GM21619 (cell line): ENCODE results near the gene ARHGAP1.

Source experiments
- ATAC-seq: cut with Tn5 transposase; IDR thresholded peaks from one replicate; pipeline ENCODE4 v1.9.1; 2021; ENCODE audit not compliant: unreplicated experiment

The ARHGAP1 gene

DNA sequence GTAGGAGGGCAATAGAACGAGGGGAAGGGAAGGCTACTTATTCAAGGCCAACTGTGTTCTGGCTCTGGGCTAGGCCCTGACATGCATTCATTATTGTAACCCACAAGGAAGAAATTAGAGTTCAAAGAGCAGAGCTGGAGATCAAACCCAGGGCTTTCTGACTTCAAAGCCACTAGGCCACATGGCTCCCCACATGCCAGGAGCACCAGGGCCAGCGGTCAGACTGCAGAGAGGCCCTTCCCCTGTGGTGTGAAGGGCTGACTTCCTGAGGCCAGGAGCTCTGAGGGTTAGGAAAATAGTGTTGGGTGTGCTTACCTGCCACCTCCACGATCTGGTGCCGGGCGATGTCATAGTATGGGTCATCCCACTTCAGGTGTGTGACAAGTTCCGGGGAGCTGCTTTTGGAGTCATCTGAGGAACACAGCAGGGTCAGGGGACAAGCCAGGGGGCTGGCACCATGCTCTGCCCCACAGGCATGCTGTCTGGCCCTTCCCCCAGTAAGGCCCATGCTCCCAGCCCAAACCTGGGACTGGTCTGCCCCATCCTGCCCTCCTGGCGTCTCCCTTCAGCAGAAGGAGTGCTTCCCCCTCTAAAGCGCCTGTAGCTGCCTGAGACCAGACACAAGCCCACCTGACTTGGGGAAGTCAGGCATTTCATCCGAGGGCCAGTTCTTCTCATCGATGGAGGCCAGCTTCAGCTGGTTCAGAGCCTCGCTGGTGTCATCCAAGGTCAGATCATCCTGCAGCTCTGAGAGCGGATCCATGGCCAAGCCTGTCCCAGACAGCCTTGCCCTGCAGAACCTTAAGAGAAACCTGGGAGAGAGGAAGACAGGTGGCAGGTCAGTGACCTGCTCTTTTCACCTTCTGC, 4.8 kb downstream of the ARHGAP1 start:
- ATAC-seq: no peak

DNA sequence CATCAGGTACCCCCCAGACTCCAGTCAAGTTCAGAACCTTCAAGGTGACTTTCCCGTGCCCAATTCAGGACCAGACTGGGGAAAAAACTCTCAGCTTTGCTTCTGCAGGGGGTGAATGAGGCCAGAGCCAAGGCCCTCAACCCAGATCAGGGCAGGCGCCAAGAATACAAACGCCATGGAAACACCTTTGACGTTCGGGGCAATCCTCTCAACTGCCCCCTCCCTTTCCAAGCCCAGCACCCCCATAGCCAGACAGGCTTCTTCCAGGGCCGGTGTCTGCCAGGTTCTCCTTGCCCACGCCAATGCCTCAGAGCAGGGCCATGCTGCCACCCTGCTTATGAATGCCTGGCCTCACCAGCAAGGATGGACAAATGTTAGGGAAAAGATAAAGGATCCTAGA, 5.8 kb downstream of the ARHGAP1 start:
- no peak for ATAC-seq

DNA sequence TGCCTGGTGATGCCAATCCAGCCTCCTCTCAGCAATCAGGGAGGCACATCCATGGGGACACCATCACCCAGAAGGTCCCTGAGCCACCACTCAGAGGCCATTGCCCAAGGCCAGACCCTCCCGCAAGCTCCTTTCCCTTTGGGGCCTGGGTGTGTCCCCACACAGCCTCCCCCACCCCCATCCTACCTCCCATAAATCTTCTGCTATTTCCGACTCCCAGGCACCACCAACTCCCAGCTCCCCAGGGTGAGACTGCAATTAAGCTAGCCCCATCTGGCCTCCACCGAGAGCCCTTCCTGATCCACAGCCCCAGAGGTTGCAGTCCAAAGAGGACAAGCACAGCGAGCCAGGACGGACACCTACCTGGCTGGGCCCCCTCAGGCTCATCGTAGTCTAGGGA, 6.3 kb downstream of the ARHGAP1 start:
- ATAC-seq: no peak

DNA sequence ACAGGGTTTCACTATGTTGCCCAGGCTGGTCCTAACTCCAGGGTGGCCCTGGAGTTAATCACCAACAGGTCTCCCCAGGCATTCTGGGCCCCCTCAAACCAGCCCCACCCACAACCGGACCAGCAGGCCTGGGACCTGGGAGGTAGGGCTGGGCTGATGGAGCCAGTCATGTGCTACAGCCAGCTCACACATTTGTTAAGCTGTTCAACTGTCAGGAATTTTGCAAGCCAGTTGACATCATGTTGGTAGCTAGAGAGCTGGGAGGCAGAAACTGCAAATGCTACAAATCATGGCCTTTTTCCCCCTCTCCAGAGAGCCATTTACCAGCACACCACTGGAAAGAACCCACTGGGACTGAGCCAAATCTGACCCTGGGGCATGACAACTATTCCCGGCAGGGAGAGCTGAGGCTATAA, 6.8 kb downstream of the ARHGAP1 start:
- ATAC-seq: no peak

DNA sequence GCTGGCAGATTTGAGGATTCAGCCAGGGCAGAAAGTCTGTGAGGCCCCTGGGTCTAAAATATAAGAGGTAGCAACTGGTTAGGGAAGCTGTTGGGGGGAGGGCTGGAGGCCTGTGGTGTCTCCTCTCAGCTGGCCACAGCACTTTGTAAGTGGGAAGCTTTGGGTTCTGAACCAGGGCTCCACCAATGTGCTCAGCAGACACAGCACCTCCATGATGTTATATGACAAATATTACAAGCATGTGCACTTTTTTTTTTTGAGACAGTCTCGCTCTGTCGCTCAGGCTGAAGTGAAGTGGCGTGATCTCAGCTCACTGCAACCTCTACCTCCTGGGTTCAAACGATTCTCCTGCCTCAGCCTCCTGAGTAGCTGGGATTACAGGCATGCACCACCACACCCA, 8.0 kb downstream of the ARHGAP1 start:
- ATAC-seq: no peak

DNA sequence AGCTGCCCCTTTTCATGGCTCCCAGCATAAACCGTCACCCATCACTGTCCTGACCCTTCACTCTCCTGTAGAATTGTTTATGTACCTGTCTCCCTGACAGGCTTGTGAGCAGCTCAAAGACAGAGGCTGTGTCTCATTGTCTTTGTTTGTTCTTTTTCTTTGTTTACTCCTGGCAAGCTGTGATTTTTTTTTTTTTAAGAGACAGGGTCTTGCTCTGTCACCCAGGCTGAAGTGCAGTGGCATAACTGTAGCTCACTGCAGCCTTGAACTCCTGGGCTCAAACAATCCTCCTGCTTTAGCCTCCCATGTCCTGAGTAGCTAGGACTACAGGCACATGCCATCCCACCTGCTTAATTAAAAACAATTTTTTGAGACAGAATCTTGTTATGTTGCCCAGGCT, 9.7 kb downstream of the ARHGAP1 start:
- no peak for ATAC-seq

DNA sequence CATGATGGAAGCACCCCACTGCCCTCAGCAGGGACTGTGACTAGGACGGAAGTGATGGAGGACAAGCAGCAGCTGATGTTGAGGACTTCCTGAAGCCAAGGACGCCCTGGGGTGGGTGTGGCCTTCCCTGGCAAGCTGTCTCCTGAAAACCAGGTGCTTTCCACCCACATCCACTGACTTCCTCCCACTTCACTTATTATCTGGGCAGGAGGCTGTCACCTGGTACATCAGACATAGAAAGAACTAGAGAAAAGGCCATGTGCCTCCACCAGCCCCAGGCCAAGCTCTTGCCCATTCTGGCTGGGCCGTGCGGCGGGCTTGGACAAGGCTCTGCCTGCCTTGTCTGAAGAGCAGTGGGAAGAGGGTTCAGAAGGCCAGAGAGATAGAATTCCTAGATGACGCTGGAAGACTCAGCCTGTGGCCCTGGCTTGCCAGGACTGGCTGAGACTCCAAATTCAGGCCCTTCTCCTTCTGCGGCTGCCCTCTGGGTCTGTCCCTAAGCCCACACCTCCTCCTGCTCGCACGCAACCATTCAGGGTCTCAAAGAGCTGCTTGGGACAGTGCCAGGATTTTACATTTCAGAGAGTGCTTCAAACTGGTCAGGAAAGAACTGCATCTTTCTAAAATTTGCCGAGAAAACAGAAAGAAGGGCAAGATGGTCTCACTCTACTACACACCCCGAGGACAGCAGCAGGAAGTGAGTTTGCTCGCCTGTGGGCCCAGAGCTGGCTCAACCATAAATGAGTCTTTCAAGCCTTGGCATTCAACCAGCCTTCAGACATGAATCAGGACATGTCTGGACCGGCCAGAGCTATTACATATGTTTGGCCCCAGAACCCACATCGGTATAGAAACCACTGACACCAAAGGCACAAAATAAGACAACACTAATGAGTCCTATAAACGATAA, 13.3 kb downstream of the ARHGAP1 start:
- no peak for ATAC-seq

DNA sequence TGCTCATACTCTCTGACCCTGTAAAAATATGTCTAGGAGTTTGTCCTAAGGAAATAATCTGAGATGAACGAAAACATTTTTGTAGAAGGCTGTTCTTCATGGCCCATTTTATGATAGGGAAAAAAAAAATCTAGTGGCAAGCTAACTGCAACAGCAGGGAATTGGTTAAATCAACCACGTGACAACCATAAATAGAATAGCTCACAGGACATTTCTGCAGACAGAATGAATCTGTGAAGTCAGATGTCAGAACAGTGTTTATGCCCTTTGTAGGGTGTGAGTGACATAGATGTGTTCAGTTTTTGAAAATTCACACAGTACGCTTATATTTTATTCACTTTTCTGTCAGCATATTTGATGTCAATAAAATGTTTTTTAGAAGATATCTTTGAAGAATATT, 16.1 kb downstream of the ARHGAP1 start:
- no peak for ATAC-seq

DNA sequence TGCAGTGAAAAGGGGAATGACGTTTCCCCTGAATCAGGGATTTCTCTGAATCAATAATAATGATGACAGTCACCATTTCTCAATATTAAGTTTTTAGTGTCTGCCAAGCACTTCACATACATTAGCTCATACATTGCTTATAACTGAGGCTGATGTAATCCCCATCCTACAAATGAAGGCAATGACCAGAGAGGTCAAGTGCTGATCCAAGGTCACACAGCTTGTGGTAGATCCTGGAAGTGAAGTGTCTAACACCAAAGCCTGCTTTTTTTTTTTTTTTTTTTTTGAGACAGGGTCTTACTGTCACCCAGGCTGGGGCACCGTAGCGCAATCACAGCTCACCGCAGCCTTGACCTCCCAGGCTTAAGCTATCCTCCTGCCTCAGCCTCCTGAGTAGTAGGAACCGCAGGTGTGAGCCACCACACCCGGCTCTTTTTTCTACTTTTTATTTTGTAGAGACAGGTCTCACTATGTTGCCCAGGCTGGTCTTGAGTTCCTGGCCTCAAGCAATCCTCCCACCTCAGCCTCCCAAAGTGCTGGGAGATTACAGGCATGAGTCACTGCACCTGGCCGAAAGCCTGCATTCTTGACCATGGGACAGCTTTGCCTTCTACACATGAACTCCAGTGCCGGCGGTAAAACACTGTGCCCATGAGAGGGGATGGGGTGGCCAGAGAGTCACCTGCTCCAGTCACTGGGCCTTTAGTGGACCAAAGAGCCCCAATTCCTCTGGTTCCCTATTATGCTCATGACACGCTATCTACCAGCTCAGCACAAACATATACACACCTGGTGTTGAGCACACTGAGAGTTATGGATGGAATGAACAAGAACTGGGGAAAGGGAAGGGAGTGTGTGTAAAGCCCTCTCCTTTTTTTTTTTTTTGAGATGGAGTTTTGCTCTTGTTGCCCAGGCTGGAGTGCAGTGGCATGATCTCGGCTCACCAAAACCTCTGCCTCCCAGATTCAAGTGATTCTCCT, 17.4 kb downstream of the ARHGAP1 start:
- no peak for ATAC-seq

DNA sequence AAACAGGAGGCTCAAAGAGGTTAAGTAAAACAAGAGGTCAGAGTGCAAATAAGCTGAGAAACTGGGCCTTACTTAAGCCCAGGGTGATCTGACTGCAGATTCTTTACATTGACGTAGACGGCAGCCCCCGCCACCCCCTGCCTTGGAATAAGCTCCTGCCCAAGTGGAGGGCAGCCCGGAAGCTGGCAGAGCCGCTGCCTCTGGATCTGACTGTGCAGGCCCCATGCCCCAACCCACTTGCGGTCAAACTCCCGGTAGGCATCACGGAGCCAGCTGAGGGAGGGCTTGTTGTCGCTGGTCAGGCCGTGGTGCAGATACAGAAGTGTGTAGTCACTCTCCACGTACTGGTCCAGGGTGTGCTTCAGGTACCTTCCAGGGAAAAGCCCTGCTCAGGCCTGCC, 18.6 kb downstream of the ARHGAP1 start:
- ATAC-seq: no peak

DNA sequence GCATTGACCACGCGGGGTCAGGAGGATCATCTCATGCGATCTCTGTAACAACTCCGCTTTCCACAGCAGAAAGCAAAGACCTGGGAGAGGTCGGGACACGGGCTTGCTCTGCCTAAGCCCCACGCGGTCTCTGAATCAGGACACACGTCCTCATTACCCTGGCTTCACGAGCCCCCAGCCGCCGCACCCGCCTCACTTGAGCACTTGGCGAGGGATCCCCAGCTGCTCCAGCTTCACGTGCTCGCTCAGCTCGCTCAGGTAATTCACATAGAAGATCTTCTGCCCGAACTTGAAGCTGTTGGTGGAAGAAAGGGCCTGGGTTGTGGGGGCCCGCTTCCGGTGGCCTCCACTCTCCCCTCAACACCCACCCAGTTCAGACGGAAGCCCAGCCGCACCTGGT, 19.6 kb downstream of the ARHGAP1 start:
- no peak for ATAC-seq

DNA sequence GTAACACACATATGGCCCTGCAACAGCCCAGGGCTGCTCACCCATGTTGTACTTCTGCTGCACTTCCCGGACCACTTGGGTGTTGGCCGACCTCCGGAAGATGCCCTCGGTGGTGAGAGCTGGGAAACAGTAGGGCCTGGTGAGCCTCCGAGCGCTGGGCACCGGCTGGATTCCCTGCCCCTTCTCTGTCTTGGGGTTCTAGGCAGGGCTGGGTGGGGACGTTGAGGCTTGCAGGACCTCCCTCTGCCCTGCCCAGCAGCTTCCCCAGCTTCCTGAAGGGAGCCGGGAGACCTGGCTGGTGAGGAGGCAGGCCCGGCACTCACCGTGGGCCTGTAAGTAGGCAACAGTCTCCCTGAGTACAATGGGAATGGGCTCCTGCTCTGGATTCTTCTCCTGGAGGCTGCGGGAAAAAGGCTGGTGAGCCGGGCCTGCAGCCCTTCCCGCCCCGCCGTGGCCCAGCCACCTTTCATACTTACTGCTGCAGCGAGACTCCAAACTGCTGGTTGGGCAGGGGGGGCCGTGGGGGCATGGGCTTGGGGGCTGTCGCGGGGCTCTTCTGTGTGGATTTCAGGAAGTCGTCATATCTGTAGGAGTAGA, 20.2 kb downstream of the ARHGAP1 start:
- ATAC-seq: no peak

DNA sequence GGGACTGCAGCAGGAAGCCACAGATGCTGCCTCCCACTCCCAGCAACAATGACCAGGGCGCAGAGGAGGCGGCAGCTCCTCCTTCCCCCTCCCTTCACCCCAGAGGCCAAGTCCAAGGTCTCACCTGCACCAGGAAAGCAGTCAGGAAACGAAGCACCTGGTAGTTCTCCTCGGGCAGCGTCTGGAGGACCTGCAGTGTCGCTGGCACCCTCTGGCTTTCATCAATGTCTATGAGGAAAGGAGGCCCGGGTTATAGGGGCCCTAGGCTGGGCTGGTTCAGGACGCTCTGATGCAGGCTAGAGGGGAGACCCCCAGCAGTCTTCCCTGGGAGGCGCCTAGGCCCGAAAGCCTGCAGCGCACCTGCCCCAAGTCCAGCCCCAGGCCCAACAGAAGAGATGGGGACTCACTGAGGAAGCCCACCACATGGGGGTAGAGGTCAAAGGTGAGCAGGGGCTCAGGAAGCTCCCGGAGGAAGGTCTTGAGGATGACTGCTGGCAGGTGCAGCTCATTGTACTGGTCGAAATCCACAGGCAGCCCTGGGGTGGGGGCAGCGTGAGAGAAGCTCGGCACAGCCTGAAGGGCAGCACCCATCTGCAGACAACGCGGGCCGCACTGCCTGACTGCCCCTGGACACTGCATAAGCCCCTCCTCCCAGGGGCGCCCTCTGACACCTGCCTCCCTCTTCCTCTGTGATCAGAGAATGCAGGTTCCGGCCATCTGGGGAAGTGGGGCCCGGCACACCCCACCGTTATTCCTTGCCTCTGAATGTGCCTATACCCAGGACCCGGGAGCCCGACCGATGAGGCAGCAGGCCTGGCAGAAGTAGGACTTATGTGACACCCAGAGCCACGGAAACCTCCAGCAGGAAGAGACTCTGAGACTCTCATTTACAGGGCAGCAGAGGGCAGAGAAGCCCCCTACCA, 20.9 kb downstream of the ARHGAP1 start:
- ATAC-seq: no peak

DNA sequence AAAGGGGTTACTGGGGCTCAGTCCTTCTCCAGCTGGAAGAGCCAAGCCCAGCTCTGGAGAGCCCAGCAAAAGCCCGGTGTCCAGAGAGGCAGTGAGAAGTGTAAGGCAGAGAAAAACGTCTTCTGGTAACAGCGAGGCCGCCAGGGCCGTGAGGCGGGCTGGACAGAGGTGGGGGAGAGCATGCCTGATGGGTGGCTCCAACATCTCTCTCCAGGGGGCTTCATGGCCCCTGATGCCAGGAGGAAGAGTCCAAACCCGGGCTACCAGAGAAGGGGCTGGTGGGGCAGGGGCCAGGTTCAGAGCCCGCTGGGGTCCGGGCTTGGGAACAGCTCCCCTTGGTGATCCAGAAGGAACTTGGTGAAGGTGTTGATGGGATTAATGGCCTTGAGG, 21.7 kb downstream of the ARHGAP1 start:
- no peak for ATAC-seq

DNA sequence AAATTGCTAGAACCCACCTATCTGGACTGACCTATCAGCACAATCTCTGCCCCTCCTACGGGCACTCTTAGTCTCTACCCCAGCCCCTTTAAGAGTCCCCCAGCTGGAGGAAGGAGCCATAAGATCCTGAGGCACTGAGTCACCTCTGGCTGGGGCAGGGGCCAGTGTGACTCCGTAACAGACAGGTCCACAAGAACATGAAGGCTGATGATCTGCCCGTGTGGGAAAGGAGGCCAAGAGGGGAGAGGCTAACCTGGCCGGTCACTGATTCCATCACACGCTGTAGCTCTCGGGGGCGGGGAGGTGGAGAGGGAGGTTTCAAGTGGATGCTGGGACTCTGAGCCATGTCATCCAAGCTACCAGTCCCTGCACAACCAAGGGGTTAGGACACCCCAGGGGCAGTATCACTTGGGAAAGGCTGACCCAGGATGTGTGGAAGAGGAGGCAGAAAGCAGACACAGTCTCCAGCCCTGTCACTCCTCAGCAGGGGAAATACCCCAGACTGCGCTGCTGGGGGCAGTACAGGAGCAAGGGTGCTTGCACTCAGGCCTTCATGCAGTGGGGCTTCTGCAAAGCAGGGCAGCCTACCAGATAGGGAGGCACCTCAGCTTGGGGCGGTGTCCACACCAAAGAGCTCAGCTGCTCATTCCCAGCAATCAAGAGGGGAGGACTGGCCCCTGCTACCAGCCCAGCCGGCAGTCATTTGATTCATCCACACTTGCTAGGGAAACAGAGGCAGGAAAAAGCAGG, 22.3 kb downstream of the ARHGAP1 start:
- no peak for ATAC-seq

DNA sequence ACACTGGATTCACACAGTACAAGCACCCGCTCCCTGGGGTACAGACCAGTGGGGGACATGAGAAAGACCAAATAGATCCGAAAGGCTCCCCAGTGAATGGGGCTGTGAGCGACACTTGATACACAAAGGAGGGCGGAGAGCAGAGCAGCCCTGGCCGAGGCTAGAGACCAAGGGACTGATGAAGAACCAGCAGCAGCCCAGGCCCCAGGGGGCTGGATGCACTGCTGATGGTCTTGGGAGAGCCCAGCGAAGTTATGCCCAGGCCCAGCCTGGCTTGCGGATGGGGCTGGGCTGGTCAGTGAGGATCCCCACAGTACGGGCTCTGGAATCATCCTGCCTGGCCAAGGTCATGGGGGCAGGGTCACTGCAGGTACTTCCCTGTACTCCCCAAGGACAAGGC, 23.2 kb downstream of the ARHGAP1 start:
- ATAC-seq: no peak

DNA sequence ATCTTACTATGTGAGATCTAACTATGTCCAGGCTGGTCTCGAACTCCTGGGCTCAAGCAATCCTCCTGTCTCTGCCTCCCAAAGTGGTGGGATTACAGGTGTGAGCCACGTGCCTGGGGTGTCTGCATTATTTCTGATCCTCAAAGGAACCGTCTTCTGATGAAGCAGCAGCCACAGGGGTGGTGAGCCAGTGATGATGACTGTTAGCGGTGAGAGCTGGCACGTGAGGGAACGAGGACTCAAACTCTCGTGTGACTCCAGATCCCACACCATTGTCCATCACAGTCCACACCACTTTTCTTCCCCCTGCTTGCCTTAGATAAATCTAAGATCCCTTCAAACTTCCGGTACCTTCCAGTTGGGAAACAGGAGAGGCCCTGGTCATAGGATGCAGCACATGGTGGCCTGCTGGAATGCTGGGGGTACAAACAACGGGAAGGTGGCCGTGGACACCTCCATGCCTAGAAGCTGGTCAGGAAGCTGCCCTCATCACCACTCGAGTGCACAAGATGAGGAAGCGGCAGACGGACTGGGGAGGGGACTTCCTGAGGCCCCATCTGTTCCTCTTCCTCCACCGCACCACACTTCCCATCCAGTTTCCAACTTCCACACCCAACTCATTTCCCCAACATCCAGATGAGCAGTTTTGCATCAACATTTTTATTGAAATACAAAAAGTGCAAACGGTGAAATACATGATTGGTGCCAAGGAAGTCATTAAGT, 23.8 kb downstream of the ARHGAP1 start:
- no peak for ATAC-seq

DNA sequence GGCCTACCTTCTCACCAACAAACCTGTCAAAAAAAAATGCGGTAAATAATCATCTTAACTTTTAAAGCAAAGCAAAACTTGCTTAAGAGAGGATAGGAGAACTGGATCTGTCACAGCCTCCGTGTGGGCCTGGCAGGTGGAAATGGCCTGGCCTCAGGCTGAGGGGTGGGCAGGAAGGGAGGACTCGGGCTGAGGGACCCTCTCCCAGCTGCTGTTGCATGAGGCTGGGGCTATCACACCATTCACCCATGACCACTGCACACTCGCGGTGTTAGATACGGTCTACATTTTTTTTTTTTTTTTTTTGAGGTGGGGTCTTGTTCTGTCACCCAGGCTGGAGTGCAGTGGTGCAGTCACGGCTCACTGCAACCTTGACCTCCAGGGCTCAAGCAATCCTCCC, 24.5 kb downstream of the ARHGAP1 start:
- no peak for ATAC-seq
